Heart right ventricle (tissue), 16 donors: ENCODE measurements around the gene SPACA1. TPM values are rescaled to one million over a fixed set of nuclear protein-coding genes. Genes with fewer than 3 reads are reported as not detected.

Experiments
- ATAC-seq, 8 donors: fragments of 200-7000 bp; cut with Tn5 transposase; one replicate each; pipeline ENCODE4 v1.9.1; 2020; ENCODE audit warnings: mild to moderate bottlenecking in 8 of 8, moderate library complexity in 8 of 8, moderate number of reproducible peaks in 1 of 8
- DNase-seq, 2 donors: peaks; one replicate each; pipeline ENCODE4 v3.0.0-alpha.2; 2020
- H3K27ac ChIP-seq, 10 donors: fragments of 200-600 bp; sonication (generic) in 2 of 10; one replicate each; pipeline versions ENCODE4 v1.5.0 to v1.8.0; 2020 to 2022; ENCODE audit warnings: mild to moderate bottlenecking in 3 of 10
- H3K27me3 ChIP-seq, 7 donors: fragments of 200-600 bp; one replicate each; pipeline ENCODE4 v1.8.0; 2021 to 2022; ENCODE audit warnings: mild to moderate bottlenecking in 2 of 7
- H3K36me3 ChIP-seq, 9 donors: fragments of 200-600 bp; sonication (generic) in 1 of 9; one replicate each; pipeline versions ENCODE4 v1.5.0 to v1.8.0; 2020 to 2022; ENCODE audit warnings: mild to moderate bottlenecking in 2 of 9
- H3K4me1 ChIP-seq, 9 donors: fragments of 200-600 bp; sonication (generic) in 1 of 9; one replicate each; pipeline versions ENCODE4 v1.5.0 to v1.8.0; 2020 to 2022; ENCODE audit warnings: mild to moderate bottlenecking in 4 of 9
- H3K4me3 ChIP-seq, 10 donors: fragments of 200-600 bp; sonication (generic) in 2 of 10; one replicate each; pipeline versions ENCODE4 v1.5.0 to v1.8.0; 2020 to 2022; ENCODE audit warnings: mild to moderate bottlenecking in 7 of 10, moderate library complexity in 2 of 10
- H3K9me3 ChIP-seq, 11 donors: fragments of 200-600 bp in 10 of 11; sonication (generic) in 2 of 11; one replicate each; pipeline versions ENCODE4 v1.5.0 to v1.8.0; 2013 to 2022; ENCODE audit warnings: mild to moderate bottlenecking in 2 of 11, control low read depth in 1 of 11, moderate library complexity in 1 of 11
- CTCF ChIP-seq, 9 donors: fragments of 200-600 bp; sonication (generic) in 2 of 9; IDR thresholded peaks; one replicate each; pipeline versions ENCODE4 v1.5.0 to v1.8.0; 2021 to 2022; ENCODE audit warnings: antibody characterized with exemption in 9 of 9, mild to moderate bottlenecking in 5 of 9, moderate library complexity in 1 of 9
- WGBS, 2 donors: extraction: QIAGEN DNeasy Blood & Tissue Kit; methylation state at CpG; one replicate each; pipeline ENCODE4 v1.1.7; 2013; ENCODE audit warnings: inconsistent platforms in 1 of 2; 5-methylcytosine and 5-hydroxymethylcytosine counted together
- intact Hi-C, 10 donors: fragments of 100-400 bp; cut with DNase I; formaldehyde crosslinking; loops; one replicate each; pipeline versions ENCODE4 v1.11.1 to v1.14.2; 2022
- polyA plus RNA-seq, 2 donors: library from polyadenylated mRNA; stranded (reverse); fragments of 200-250 nt; gene quantifications; one replicate each; pipeline ENCODE4 v1.2.3, GENCODE V29; 2013
- total RNA-seq, 10 donors: library from RNA; stranded (reverse); fragmentation: NEBNext Ultra II Directional in 3 of 10; extraction: Animal tissue kit (Norgen Biotek cat#: 25700) in 3 of 10; gene quantifications; one replicate each; pipeline versions ENCODE4 v1.2.1 to v1.2.4, GENCODE V29; 2021 to 2023
- donor health status: Arrhythmogenic right ventricular cardiomyopathy.
- donor health status: ischemic (EF 13 %, LVEDD 7.1; RV severe dilation, severe dysfunction).
- donor health status: healthy with polysubstance abuse.
- donor health status: DM: no; HTN: yes; CAD: no.
- donor health status: DM: no; HTN: no; CAD: no.
- donor health status: ischemic (EF 25% LVEDD 6.9; RV normal size, moderate dysfunction).
- donor health status: ischemic (EF 25% LVEDD 5.7; RV mildly dilated, moderate dysfunction).
- donor health status: healthy.
- donor health status: DM: yes; HTN: yes; CAD: no.
- donor health status: Ischemic cardiomyopathy.
- donor health status: ischemic (EF 35%, LVEDD 5.7; RV mildly dilated, moderate dysfunction).
- donor health status: nonischemic (EF 11% LVEDD 7.7; RV severe dilation, severe dysfunction).
- donor health status: DM: yes; HTN: yes; CAD: no.
- donor health status: PGD.
- donor health status: ischemic (EF 29% LVEDD 5.4; RV normal size, mild dysfunction).
- donor health status: nonischemic (EF 23%, LVEDD 6.1; RV moderate dilation, normal function).

The SPACA1 gene
- total and polyA plus RNA-seq, 12 donors: not detected

- DNase-seq (no peak), ATAC-seq (no peak)
- H3K27ac ChIP-seq: no peak overlapping the region
- H3K27me3 ChIP-seq: peaks cover 0 to 6% (median 0%) of the 10 kb centered on the region in 7 donors
- H3K9me3 ChIP-seq: no peaks in the 10 kb centered on the region
- no peaks in the 10 kb centered on the region for H3K4me1 ChIP-seq
- H3K36me3 ChIP-seq: no peaks in the 10 kb centered on the region
- intact Hi-C loops: no loop called here
- no peak overlapping the region for H3K4me3 ChIP-seq
- TF ChIP-seq CTCF (IDR thresholded peaks at IDR 0.05): no peak
- 74 to 86% methylated on average over 3 of the region's 3 CpGs for WGBS, 2 donors
These were observed 11.6 kb downstream of the SPACA1 start for GRCh38 chr6:88059191-88059590.

GRCh38 chr6:88062376-88062775, 14.7 kb downstream of the SPACA1 start:
- no peak for ATAC-seq
- WGBS, 2 donors: 90 to 94% methylated on average over 1 of the region's 1 CpG
- TF ChIP-seq CTCF (IDR thresholded peaks at IDR 0.05): no peak
- no peaks in the 10 kb centered on the region for H3K9me3 ChIP-seq
- no peak for DNase-seq
- H3K27me3 ChIP-seq: no peaks in the 10 kb centered on the region
- no peak overlapping the region for H3K27ac ChIP-seq
- H3K36me3 ChIP-seq: no peaks in the 10 kb centered on the region
- H3K4me1 ChIP-seq: no peaks in the 10 kb centered on the region
- H3K4me3 ChIP-seq: no peak overlapping the region
- intact Hi-C loops: no loop called here

- 86 to 95% methylated on average over 1 of the region's 1 CpG for WGBS, 2 donors
- intact Hi-C loops: no loop called here
- Histone ChIP-seq H3K27me3 (peaks cover 0 to 7% (median 0%) of the 10 kb centered on the region in 7 donors), H3K9me3 (peaks cover 0 to 17% (median 0%) of the 10 kb centered on the region in 11 donors), H3K27ac (no peak overlapping the region), H3K4me1 (no peaks in the 10 kb centered on the region), H3K4me3 (no peak overlapping the region), H3K36me3 (no peaks in the 10 kb centered on the region)
- ATAC-seq (no peak), DNase-seq (no peak)
- TF ChIP-seq CTCF (IDR thresholded peaks at IDR 0.05): no peak
These were observed 24.8 kb downstream of the SPACA1 start for GRCh38 chr6:88072462-88072861.

- Histone ChIP-seq H3K4me3 (no peak overlapping the region), H3K9me3 (peaks cover 0 to 11% (median 0%) of the 10 kb centered on the region in 11 donors), H3K4me1 (no peaks in the 10 kb centered on the region), H3K27me3 (peaks cover 0 to 7% (median 0%) of the 10 kb centered on the region in 7 donors), H3K27ac (no peak overlapping the region), H3K36me3 (no peaks in the 10 kb centered on the region)
- no peak for TF ChIP-seq CTCF (IDR thresholded peaks at IDR 0.05)
- no peak for DNase-seq
- ATAC-seq: no peak
- intact Hi-C loops: no loop called here
- WGBS, 2 donors: 23 to 29% methylated on average over 1 of the region's 1 CpG
These were observed 27.1 kb downstream of the SPACA1 start for GRCh38 chr6:88074791-88075190.
